GM12878 (cell line): Measurements from ENCODE around the gene SFT2D1. TPM values are rescaled to one million over a fixed set of nuclear protein-coding genes. Genes with fewer than 3 reads are reported as not detected.

Source experiments
- ATAC-seq: fragments of 200-7000 bp; cut with Tn5 transposase; 3 replicates; pipeline ENCODE4 v1.9.1; 2020; ENCODE audit warnings: mild to moderate bottlenecking, moderate library complexity
- BruUV-seq: library from RNA; stranded (reverse); fragments of 400-500 nt; replicated peaks from 2 replicates; lab custom pipeline; 2021; lab: Mats Ljungman, UMichigan
- CTCF ChIA-PET: fragments of 300-600 bp; sonication (Branson Sonifier 250); formaldehyde crosslinking; extraction: SDS; loops from one replicate; lab custom pipeline; 2021; ENCODE audit warnings: inconsistent platforms; lab: Yijun Ruan, JAX
- POLR2A ChIA-PET: fragments of 350-600 bp; formaldehyde crosslinking; extraction: SDS; loops from one replicate; lab custom pipeline; 2021; ENCODE audit warnings: inconsistent platforms; lab: Charles Lee
- RAD21 ChIA-PET: fragments of 300-600 bp; sonication (Branson Sonifier 250); formaldehyde crosslinking; loops from one replicate; lab custom pipeline; 2023; ENCODE audit warnings: antibody characterized with exemption; ENCODE audit not compliant: unreplicated experiment; lab: Charles Lee
- SMC1A ChIA-PET: fragments of 300-600 bp; sonication (Branson Sonifier 250); formaldehyde crosslinking; loops from one replicate; lab custom pipeline; 2023; ENCODE audit not compliant: unreplicated experiment, uncharacterized antibody; lab: Charles Lee
- DNase-seq: peaks from one replicate; pipeline ENCODE4 v3.0.0-alpha.2; 2011; ENCODE audit warnings: low read depth, low spot score
- FAIRE-seq: peaks from 3 replicates; lab custom pipeline; 2011; peaks lifted over from hg19 to GRCh38; lab: Jason Lieb, UNC
- H2AFZ ChIP-seq: 2 replicates; pipeline ENCODE4 v1.6.0; 2011; ENCODE audit warnings: low read depth, low read length, control low read depth; ENCODE audit not compliant: control insufficient read depth
- H3K27ac ChIP-seq: 2 replicates; pipeline ENCODE4 v1.5.1; 2011; ENCODE audit warnings: control low read depth; ENCODE audit not compliant: control insufficient read depth, insufficient read depth
- H3K27me3 ChIP-seq, 2 experiments: replicated peaks in 1 of 2; 2 replicates each; pipeline versions ENCODE4 v1.6.0 to v1.6.1; 2011; ENCODE audit warnings: low read length in 1 of 2; ENCODE audit not compliant: control insufficient read depth in 2 of 2, insufficient read depth in 2 of 2
- H3K36me3 ChIP-seq, 2 experiments: 2 replicates each; pipeline ENCODE4 v1.5.1; 2011; ENCODE audit warnings: low read length in 1 of 2; ENCODE audit not compliant: control insufficient read depth in 2 of 2, insufficient read depth in 2 of 2
- H3K4me1 ChIP-seq: 2 replicates; pipeline ENCODE4 v1.6.1; 2011; ENCODE audit warnings: mild to moderate bottlenecking, low read length, moderate library complexity, mixed read lengths; ENCODE audit not compliant: control insufficient read depth, insufficient read depth
- H3K4me2 ChIP-seq: 2 replicates; pipeline ENCODE4 v1.6.0; 2011; ENCODE audit warnings: control low read depth; ENCODE audit not compliant: control insufficient read depth, insufficient read depth
- H3K4me3 ChIP-seq: fragments of 200-600 bp; sonication (generic); 2 replicates; pipeline ENCODE4 v1.5.1; 2016
- H3K79me2 ChIP-seq: 2 replicates; pipeline ENCODE4 v1.6.0; 2011; ENCODE audit warnings: low read length; ENCODE audit not compliant: control insufficient read depth, insufficient read depth
- H3K9ac ChIP-seq: 2 replicates; pipeline ENCODE4 v1.8.0; 2011; ENCODE audit warnings: low read length, control low read depth, mixed read lengths; ENCODE audit not compliant: control insufficient read depth, insufficient read depth
- H3K9me3 ChIP-seq: replicated peaks from 3 replicates; pipeline ENCODE4 v1.5.1; 2011; ENCODE audit warnings: mild to moderate bottlenecking, low read length; ENCODE audit not compliant: control insufficient read depth, insufficient read depth
- H4K20me1 ChIP-seq: 2 replicates; pipeline ENCODE4 v1.6.0; 2011; ENCODE audit not compliant: control insufficient read depth, insufficient read depth
- BACH1 ChIP-seq: fragments of 450-650 bp; IDR thresholded peaks from 2 replicates; pipeline ENCODE4 v1.6.1; 2017; ENCODE audit warnings: mild to moderate bottlenecking, borderline replicate concordance
- BRCA1 ChIP-seq: IDR thresholded peaks from 2 replicates; pipeline ENCODE4 v1.6.1; 2011; ENCODE audit warnings: low read depth, low read length, improper control_type of control experiment
- CBX3 ChIP-seq: fragments of 200-600 bp; sonication (generic); IDR thresholded peaks from 2 replicates; pipeline ENCODE4 v1.6.1; 2016; ENCODE audit warnings: low read depth, borderline replicate concordance
- EP300 ChIP-seq, 2 experiments: fragments of 150-350 bp in 1 of 2; IDR thresholded peaks; 2 replicates each; pipeline ENCODE4 v1.6.1; 2011 to 2012; ENCODE audit warnings: low read depth in 2 of 2, low read length in 2 of 2, borderline replicate concordance in 1 of 2, improper control_type of control experiment in 1 of 2, inconsistent platforms in 1 of 2; ENCODE audit not compliant: control insufficient read depth in 1 of 2
- HCFC1 ChIP-seq: fragments of 150-350 bp; IDR thresholded peaks from 2 replicates; pipeline ENCODE4 v1.6.1; 2014; ENCODE audit warnings: low read length
- HDGF ChIP-seq: fragments of 450-650 bp; IDR thresholded peaks from 2 replicates; pipeline ENCODE4 v1.6.1; 2016; ENCODE audit warnings: antibody characterized with exemption
- KAT2A ChIP-seq: conservative IDR thresholded peaks from 2 replicates; pipeline ENCODE4 v1.6.1; 2011; ENCODE audit warnings: low read depth, low read length; ENCODE audit not compliant: control insufficient read depth
- RAD21 ChIP-seq: IDR thresholded peaks from 2 replicates; pipeline ENCODE4 v1.6.1; 2011; ENCODE audit warnings: mild to moderate bottlenecking, low read depth, low read length, moderate library complexity; ENCODE audit not compliant: insufficient read depth
- RB1 ChIP-seq: fragments of 450-650 bp; formaldehyde crosslinking; IDR thresholded peaks from 2 replicates; pipeline ENCODE4 v1.6.1; 2017; ENCODE audit warnings: mild to moderate bottlenecking, borderline replicate concordance
- RELA ChIP-seq: fragments of 450-650 bp; IDR thresholded peaks from 2 replicates; pipeline ENCODE4 v1.8.0; 2014; ENCODE audit warnings: borderline replicate concordance; ENCODE audit not compliant: partially characterized antibody
- SREBF2 ChIP-seq: IDR thresholded peaks from 2 replicates; pipeline ENCODE4 v1.6.1; 2012; ENCODE audit warnings: mild to moderate bottlenecking, low read length
- TCF7 ChIP-seq: IDR thresholded peaks from 2 replicates; pipeline ENCODE4 v1.6.1; 2014; ENCODE audit warnings: antibody characterized with exemption, borderline replicate concordance
- WRNIP1 ChIP-seq: IDR thresholded peaks from 2 replicates; pipeline ENCODE4 v1.6.1; 2011; ENCODE audit warnings: low read depth, low read length, improper control_type of control experiment, borderline replicate concordance
- ZNF217 ChIP-seq: fragments of 450-650 bp; IDR thresholded peaks from 2 replicates; pipeline ENCODE4 v1.6.1; 2017; ENCODE audit warnings: antibody characterized with exemption, mild to moderate bottlenecking
- WGBS: methylation state at CpG from one replicate; pipeline ENCODE4 v1.1.6; 2016; ENCODE audit warnings: low lambda C conversion rate; ENCODE audit not compliant: insufficient replicate concordance, insufficient coverage; ENCODE audit errors: missing lambda C conversion rate; 5-methylcytosine and 5-hydroxymethylcytosine counted together
- in situ Hi-C: fragments of 300-500 bp; cut with MboI; formaldehyde crosslinking; loops from 9 replicates; pipeline ENCODE4 v1.14.3; 2018; ENCODE audit warnings: mixed read lengths
- intact Hi-C: fragments of 100-400 bp; cut with micrococcal nuclease; formaldehyde crosslinking; loops from one replicate; pipeline ENCODE4 v1.14.2; 2022; ENCODE audit not compliant: unreplicated experiment
- polyA plus RNA-seq, 11 experiments: library from polyadenylated mRNA; depleted of rRNA in 4 of 11; unstranded in 6 of 11; stranded (reverse) in 5 of 11; fragments of >200 nt; fragmentation: Nextera tagmentation in 4 of 11; fragmentation: Illumina TruSeq in 1 of 11; extraction: Ambion mirVana in 4 of 11; extraction: Trizol in 1 of 11; gene quantifications; 1 replicate in 1 of 11; 2 replicates in 10 of 11; pipeline versions ENCODE4 v1.2.1 to v1.2.3, GENCODE V29; 2011 to 2016; ENCODE audit warnings: inconsistent platforms in 2 of 11, missing spikeins in 2 of 11, low read depth in 1 of 11
- total RNA-seq, 4 experiments: library from RNA; depleted of rRNA in 3 of 4; stranded (reverse); fragments of >200 nt in 3 of 4; fragmentation: Illumina TruSeq in 1 of 4; extraction: Trizol in 1 of 4; gene quantifications; 2 replicates each; pipeline versions ENCODE4 v1.2.1 to v1.2.3, GENCODE V29; 2013 to 2021
- TF ChIP-seq, protein P1 (sequence below): fragments of 150-350 bp; IDR thresholded peaks from 2 replicates; pipeline ENCODE4 v1.6.1; 2016; ENCODE audit warnings: low read depth, low read length
- TF ChIP-seq, protein P2 (sequence below): IDR thresholded peaks from 2 replicates; pipeline ENCODE4 v1.6.1; 2012; ENCODE audit warnings: low read depth, low read length, improper control_type of control experiment
- TF ChIP-seq, protein P3 (sequence below): fragments of 450-650 bp; formaldehyde crosslinking; IDR thresholded peaks from 2 replicates; pipeline ENCODE4 v1.4.0; 2020; ENCODE audit warnings: mild to moderate bottlenecking, moderate library complexity

Gene SFT2D1
- total and polyA plus RNA-seq, 10 of the 15 experiments (the other 5 are each of a cell fraction or from before 2014, with no cell fraction given), result 69.5 to 281 (median 124) TPM

DNA sequence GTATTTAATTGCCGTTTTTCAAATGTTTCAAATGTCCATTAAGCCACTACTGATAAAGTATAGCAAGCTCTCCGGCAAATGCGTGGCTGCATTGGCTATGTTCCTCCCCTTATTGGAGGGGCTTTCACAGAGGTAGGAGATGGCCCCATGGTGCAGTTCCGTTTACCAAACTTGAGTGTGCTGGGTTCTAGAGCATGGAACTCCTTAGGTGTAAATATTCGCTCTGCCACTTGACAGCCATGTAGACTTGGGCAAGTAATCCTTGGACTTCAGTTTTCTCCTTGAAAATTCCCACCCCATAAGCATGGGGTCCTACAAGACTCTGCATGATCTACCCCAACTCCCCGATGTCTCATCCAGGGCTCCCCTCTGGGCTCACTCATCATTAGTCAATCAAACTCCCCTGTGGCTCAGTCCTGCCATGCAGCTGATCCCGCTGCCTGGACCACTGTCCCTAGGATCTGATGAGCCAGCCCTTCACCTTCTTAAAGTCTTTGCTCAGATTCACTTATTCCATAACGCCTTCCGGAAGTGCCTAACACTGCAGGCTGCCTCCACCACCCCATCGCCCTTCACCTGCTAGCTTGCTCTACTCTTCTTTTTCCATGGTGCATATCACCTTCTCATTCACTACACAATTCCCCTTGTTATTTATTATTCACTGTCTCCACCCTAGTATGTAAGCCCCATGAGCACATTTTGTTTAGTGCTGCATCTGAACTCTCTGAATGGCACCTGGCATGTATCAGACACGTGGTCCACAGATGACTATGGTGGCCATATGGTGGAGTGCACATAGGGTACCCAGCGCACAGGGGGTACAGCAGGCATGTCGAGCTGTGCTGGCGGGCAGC lies 52.9 kb downstream of the SFT2D1 start:
- ChIA-PET RAD21 (no interaction called here), CTCF (interaction anchor here (1.5 kb wide), 1 partner anchor 24 kb away, joined by 4 read pairs; no protein-coding TSS in a partner anchor), SMC1A (no interaction called here), POLR2A (interaction anchor here (0.8 kb wide), 1 partner anchor 13 kb away, joined by 8 read pairs; no protein-coding TSS in a partner anchor)
- Histone ChIP-seq H3K4me1 (peaks cover 9% of the 10 kb centered on the region), H3K9ac (no peak overlapping the region), H3K36me3 (no peaks in the 10 kb centered on the region), H2AFZ (no peak overlapping the region), H3K27ac (no peak overlapping the region), H3K4me2 (no peak overlapping the region), H4K20me1 (no peaks in the 10 kb centered on the region), H3K4me3 (no peak overlapping the region), H3K27me3 (no peaks in the 10 kb centered on the region), H3K9me3 (no peaks in the 10 kb centered on the region), H3K79me2 (no peaks in the 10 kb centered on the region)
- no peak for DNase-seq
- 75% methylated on average over 14 of the region's 14 CpGs for WGBS
- BruUV-seq, result no TSS peak
- no peak for FAIRE-seq
- no peak for ATAC-seq
- in situ Hi-C loops, result no loop called here
- intact Hi-C loops, result no loop called here
- TF ChIP-seq BRCA1 (no peak), ZNF217 (no peak), RB1 (no peak), WRNIP1 (no peak), TCF7 (no peak), SREBF2 (no peak), EP300 (IDR thresholded peaks at IDR 0.05; ENCODE audit: borderline replicate concordance in 1 of 2, control insufficient read depth in 1 of 2, low read depth in 2 of 2, low read length in 2 of 2) (no peak), KAT2A (no peak), CBX3 (no peak), RELA (no peak), HCFC1 (no peak), HDGF (no peak), BACH1 (no peak), RAD21 (no peak)
- TF ChIP-seq, protein P1, sequence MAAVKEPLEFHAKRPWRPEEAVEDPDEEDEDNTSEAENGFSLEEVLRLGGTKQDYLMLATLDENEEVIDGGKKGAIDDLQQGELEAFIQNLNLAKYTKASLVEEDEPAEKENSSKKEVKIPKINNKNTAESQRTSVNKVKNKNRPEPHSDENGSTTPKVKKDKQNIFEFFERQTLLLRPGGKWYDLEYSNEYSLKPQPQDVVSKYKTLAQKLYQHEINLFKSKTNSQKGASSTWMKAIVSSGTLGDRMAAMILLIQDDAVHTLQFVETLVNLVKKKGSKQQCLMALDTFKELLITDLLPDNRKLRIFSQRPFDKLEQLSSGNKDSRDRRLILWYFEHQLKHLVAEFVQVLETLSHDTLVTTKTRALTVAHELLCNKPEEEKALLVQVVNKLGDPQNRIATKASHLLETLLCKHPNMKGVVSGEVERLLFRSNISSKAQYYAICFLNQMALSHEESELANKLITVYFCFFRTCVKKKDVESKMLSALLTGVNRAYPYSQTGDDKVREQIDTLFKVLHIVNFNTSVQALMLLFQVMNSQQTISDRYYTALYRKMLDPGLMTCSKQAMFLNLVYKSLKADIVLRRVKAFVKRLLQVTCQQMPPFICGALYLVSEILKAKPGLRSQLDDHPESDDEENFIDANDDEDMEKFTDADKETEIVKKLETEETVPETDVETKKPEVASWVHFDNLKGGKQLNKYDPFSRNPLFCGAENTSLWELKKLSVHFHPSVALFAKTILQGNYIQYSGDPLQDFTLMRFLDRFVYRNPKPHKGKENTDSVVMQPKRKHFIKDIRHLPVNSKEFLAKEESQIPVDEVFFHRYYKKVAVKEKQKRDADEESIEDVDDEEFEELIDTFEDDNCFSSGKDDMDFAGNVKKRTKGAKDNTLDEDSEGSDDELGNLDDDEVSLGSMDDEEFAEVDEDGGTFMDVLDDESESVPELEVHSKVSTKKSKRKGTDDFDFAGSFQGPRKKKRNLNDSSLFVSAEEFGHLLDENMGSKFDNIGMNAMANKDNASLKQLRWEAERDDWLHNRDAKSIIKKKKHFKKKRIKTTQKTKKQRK, result no peak
- TF ChIP-seq, protein P2, sequence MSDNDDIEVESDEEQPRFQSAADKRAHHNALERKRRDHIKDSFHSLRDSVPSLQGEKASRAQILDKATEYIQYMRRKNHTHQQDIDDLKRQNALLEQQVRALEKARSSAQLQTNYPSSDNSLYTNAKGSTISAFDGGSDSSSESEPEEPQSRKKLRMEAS, result no peak
- TF ChIP-seq, protein P3, sequence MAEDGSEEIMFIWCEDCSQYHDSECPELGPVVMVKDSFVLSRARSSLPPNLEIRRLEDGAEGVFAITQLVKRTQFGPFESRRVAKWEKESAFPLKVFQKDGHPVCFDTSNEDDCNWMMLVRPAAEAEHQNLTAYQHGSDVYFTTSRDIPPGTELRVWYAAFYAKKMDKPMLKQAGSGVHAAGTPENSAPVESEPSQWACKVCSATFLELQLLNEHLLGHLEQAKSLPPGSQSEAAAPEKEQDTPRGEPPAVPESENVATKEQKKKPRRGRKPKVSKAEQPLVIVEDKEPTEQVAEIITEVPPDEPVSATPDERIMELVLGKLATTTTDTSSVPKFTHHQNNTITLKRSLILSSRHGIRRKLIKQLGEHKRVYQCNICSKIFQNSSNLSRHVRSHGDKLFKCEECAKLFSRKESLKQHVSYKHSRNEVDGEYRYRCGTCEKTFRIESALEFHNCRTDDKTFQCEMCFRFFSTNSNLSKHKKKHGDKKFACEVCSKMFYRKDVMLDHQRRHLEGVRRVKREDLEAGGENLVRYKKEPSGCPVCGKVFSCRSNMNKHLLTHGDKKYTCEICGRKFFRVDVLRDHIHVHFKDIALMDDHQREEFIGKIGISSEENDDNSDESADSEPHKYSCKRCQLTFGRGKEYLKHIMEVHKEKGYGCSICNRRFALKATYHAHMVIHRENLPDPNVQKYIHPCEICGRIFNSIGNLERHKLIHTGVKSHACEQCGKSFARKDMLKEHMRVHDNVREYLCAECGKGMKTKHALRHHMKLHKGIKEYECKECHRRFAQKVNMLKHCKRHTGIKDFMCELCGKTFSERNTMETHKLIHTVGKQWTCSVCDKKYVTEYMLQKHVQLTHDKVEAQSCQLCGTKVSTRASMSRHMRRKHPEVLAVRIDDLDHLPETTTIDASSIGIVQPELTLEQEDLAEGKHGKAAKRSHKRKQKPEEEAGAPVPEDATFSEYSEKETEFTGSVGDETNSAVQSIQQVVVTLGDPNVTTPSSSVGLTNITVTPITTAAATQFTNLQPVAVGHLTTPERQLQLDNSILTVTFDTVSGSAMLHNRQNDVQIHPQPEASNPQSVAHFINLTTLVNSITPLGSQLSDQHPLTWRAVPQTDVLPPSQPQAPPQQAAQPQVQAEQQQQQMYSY (CRISPR knock-in tag), result no peak
